Muscle of leg (tissue), 11 donors: ENCODE data around the gene TAF3. TPM values are rescaled to one million over a fixed set of nuclear protein-coding genes. Genes with fewer than 3 reads are reported as not detected.

ENCODE experiments used
- DNase-seq: peaks from one replicate; pipeline ENCODE4 v3.0.0; 2013
- H3K27ac ChIP-seq: one replicate; pipeline ENCODE4 v1.5.1; 2013; ENCODE audit warnings: mild to moderate bottlenecking, low read length, control low read depth
- H3K27me3 ChIP-seq: one replicate; pipeline ENCODE4 v1.6.1; 2013; ENCODE audit warnings: low read length; ENCODE audit not compliant: control insufficient read depth, insufficient read depth
- H3K36me3 ChIP-seq: one replicate; pipeline ENCODE4 v1.6.1; 2013; ENCODE audit warnings: low read length; ENCODE audit not compliant: control insufficient read depth, insufficient read depth
- H3K4me1 ChIP-seq: one replicate; pipeline ENCODE4 v1.6.1; 2013; ENCODE audit warnings: low read length; ENCODE audit not compliant: control insufficient read depth, insufficient read depth
- H3K4me3 ChIP-seq: one replicate; pipeline ENCODE4 v1.5.1; 2013; ENCODE audit warnings: low read length, control low read depth
- H3K9me3 ChIP-seq: replicated peaks from 2 replicates; pipeline ENCODE4 v1.6.1; 2013; ENCODE audit warnings: low read depth, low read length; ENCODE audit not compliant: control insufficient read depth
- WGBS: methylation state at CpG from one replicate; pipeline ENCODE4 v1.1.5; 2013; ENCODE audit warnings: missing lambda C conversion rate; ENCODE audit not compliant: insufficient coverage; 5-methylcytosine and 5-hydroxymethylcytosine counted together
- polyA plus RNA-seq, 8 donors: library from polyadenylated mRNA; unstranded; fragments of 120-200 nt; gene quantifications; one replicate each; pipeline versions ENCODE4 v1.2.1 to v1.2.3, GENCODE V29; 2013; ENCODE audit warnings: inconsistent platforms in 1 of 8, low replicate concordance in 1 of 8; ENCODE audit not compliant: insufficient read length in 8 of 8, insufficient read depth in 1 of 8
- total RNA-seq: library from RNA; stranded (reverse); fragments of 120-200 nt; gene quantifications from one replicate; pipeline ENCODE4 v1.2.4, GENCODE V29; 2013

Gene TAF3
- total and polyA plus RNA-seq, 9 donors = 2.0 to 7.4 (median 6.4) TPM

DNA sequence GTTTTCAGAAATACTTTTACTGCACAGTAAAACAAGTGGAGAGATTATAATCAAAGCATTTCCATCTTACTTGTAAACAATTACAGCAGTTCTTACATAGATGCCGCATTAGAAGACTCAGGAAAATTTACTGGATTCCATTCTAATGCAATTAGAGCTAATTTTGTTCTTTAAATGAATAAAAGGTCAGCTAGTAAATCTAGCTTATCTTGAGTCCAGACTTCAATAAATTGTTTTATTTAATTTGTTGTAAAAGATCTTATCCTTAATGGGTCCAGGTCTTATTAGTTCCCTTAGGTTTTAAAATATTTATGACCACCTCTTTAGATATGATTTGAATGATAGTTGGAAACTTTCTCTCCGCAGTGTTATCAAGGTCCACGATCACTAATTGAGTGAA, 166.0 kb downstream of the TAF3 start:
- no peaks in the 10 kb centered on the region for H3K4me1 ChIP-seq
- H3K36me3 ChIP-seq = peaks cover 3% of the 10 kb centered on the region
- no peak overlapping the region for H3K4me3 ChIP-seq
- DNase-seq = no peak
- H3K9me3 ChIP-seq = no peaks in the 10 kb centered on the region
- WGBS = no CpG with 5 or more reads among the region's 3 CpGs
- H3K27ac ChIP-seq = no peak overlapping the region
- no peaks in the 10 kb centered on the region for H3K27me3 ChIP-seq

DNA sequence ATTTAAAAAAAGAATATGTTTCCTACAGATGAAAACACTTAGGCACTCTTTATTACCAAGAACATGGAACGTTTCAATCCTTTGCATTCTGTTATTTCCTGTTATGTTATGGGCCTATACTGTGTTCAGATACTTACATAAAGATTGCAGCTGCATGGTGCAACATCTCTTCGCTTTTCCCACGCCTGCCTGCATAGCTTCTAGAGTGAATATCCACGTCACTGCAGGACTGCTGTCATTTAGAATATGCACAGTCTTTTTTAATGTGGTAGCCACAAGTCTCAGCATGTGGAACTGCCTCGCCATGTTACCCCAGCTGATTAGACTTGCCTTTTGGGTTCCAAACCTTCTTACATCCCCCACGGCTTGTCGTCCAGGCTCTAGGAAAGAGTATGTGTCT, 166.6 kb downstream of the TAF3 start:
- no peak overlapping the region for H3K27ac ChIP-seq
- H3K4me3 ChIP-seq = no peak overlapping the region
- no peaks in the 10 kb centered on the region for H3K4me1 ChIP-seq
- no peak for DNase-seq
- H3K27me3 ChIP-seq = no peaks in the 10 kb centered on the region
- peaks cover 3% of the 10 kb centered on the region for H3K36me3 ChIP-seq
- no peaks in the 10 kb centered on the region for H3K9me3 ChIP-seq
- 74% methylated on average over 3 of the region's 7 CpGs for WGBS

DNA sequence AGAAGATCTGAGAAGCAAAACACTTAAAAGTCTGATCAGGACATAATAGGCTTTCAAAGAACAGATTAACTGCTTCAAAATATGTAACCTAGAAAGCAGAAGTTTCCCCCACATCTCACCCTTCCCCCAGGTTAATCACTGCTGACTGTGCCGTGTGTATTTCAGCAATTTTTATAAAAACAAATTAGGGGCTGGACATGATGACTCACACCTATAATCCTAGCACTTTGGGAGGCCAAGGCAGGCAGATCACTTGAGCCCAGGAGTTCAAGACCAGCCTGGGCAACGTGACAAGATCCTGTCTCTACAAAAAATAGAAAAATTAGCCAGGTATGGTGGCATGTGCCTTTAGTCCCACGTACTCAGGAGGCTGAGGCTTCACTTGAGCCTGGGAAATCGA, 168.5 kb downstream of the TAF3 start:
- H3K4me3 ChIP-seq = no peak overlapping the region
- no peaks in the 10 kb centered on the region for H3K9me3 ChIP-seq
- DNase-seq = no peak
- no peaks in the 10 kb centered on the region for H3K4me1 ChIP-seq
- H3K36me3 ChIP-seq = no peaks in the 10 kb centered on the region
- no peak overlapping the region for H3K27ac ChIP-seq
- 20% methylated on average over 1 of the region's 4 CpGs for WGBS
- no peaks in the 10 kb centered on the region for H3K27me3 ChIP-seq

DNA sequence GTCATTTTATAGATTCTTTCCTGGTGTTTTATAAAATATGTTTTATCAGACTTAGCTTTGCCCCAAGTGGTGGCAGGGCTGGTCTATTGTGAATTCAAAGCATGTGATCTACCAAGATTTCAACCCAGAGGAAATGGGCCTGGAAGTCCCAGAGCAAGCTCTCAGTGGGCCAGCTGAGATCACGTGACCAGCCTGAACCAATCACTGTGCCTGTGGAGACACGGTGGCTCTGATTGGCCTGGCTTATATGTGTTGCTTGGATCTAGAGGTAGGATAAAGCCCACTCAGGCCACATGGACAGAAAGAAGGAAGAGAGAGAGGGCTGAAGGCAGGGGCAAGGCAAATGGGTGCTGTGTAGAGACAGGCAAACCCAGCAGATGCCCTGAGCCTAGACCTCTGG, 170.7 kb downstream of the TAF3 start:
- H3K9me3 ChIP-seq = no peaks in the 10 kb centered on the region
- WGBS = 93% methylated on average over 2 of the region's 2 CpGs
- no peak overlapping the region for H3K4me3 ChIP-seq
- H3K36me3 ChIP-seq = no peaks in the 10 kb centered on the region
- no peaks in the 10 kb centered on the region for H3K4me1 ChIP-seq
- H3K27ac ChIP-seq = no peak overlapping the region
- DNase-seq = no peak
- H3K27me3 ChIP-seq = no peaks in the 10 kb centered on the region

DNA sequence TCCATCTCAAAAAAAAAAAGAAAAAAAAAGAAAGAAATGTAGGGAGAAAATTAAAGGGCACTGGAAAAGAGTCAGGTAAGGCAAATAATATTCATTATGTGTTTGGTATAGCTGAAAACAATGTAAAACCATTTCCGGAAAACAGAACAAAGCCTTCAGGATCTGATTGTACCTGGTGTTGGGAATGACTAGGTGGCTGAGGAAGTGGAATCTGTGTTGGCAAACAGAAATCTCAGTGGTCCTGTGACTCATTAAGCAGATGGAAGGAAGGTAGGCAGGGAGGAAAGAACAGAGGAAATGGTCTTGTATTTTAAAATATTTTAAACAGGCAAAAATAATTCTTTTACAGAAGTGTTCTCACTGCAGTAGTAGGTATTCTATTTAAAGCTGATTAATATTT, 180.5 kb downstream of the TAF3 start:
- H3K27me3 ChIP-seq = no peaks in the 10 kb centered on the region
- no peak overlapping the region for H3K4me3 ChIP-seq
- no peak overlapping the region for H3K27ac ChIP-seq
- no peak for DNase-seq
- no peaks in the 10 kb centered on the region for H3K4me1 ChIP-seq
- no peaks in the 10 kb centered on the region for H3K9me3 ChIP-seq
- 80% methylated on average over 1 of the region's 1 CpG for WGBS
- no peaks in the 10 kb centered on the region for H3K36me3 ChIP-seq

DNA sequence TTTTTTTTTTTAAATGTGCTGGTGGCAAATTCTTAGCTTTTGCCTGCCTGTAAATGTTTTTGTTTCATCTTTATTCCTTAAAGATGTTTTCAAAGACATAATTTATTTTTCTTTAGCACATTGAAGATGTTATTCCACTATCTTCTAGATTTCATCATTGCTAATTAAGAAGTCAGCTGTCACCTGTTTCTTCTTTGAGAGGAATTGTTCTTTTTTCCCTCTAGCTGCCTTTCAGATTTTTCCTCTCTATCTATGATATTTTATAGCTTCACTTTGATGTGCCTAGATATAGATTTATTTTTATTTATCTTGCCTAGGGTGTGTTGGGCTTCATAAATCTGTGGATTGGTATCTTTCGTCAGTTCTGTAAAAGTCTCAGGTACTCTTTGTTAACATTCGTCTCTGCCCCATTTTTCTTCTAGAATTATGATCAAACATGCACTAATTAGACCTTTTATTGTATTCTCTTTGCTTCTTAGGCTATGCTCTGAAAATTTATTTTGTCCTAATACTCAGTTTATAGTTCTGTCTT, 186.2 kb downstream of the TAF3 start:
- H3K9me3 ChIP-seq = peaks cover 17% of the 10 kb centered on the region
- DNase-seq = no peak
- no peaks in the 10 kb centered on the region for H3K27me3 ChIP-seq
- H3K4me1 ChIP-seq = no peaks in the 10 kb centered on the region
- WGBS = no CpG with 5 or more reads among the region's 2 CpGs
- H3K4me3 ChIP-seq = no peak overlapping the region
- H3K36me3 ChIP-seq = no peaks in the 10 kb centered on the region
- no peak overlapping the region for H3K27ac ChIP-seq

DNA sequence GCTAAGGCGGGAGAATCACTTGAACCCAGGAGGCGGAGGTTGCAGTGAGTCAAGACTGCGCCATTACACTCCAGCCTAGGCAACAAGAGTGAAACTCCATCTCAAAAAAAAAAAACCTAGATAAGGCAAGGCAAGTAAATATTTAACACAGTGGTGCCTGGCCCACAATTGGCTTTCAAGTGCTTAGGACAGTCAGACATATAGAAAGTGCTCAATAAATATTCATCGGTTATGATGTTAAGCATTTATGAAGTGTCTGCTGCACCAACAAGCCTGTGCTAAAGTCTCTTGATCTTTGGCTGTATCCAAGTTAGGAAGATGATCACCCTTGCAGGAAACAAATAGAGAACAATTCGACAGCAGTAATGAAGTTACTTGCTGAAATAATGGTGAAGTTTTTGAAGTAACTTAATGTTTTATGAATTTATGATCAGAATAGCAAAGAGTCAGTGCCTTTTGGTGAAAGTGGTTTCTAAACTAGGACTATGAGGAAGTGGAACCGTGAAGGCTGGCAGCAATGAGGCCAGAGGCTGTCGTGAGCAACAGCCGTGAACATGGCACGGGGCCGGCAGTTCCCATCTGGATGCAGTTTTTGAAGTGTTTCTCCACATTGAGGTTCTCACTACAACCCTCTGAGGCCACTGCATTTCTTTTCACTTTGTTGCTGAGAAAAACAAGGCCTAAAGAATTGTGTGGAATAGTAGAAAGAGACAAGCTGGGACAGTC, 188.1 kb downstream of the TAF3 start:
- WGBS = 92% methylated on average over 2 of the region's 10 CpGs
- Histone ChIP-seq H3K36me3 (peaks cover 6% of the 10 kb centered on the region), H3K4me3 (no peak overlapping the region), H3K27ac (no peak overlapping the region), H3K9me3 (peaks cover 17% of the 10 kb centered on the region), H3K27me3 (no peaks in the 10 kb centered on the region), H3K4me1 (no peaks in the 10 kb centered on the region)
- DNase-seq = no peak

DNA sequence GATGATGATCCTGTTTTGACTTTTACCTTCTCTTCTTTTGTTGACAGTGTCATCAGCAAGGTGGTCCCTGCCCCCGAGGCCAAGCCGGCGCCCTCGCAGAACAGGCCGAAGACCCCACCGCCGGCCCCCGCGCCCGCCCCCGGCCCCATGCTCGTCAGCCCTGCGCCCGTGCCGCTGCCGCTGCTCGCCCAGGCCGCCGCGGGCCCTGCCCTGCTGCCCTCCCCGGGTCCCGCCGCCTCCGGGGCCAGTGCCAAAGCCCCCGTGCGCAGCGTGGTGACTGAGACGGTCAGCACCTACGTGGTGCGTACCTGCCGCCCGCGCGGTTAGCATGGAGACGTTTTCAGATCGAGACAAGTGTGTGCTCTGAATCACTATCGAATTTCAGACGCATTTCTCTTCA, 190.7 kb downstream of the TAF3 start:
- H3K27me3 ChIP-seq = no peaks in the 10 kb centered on the region
- DNase-seq = no peak
- no peak overlapping the region for H3K4me3 ChIP-seq
- no peaks in the 10 kb centered on the region for H3K4me1 ChIP-seq
- 92% methylated on average over 27 of the region's 38 CpGs for WGBS
- H3K36me3 ChIP-seq = peaks cover 17% of the 10 kb centered on the region
- peaks cover 15% of the 10 kb centered on the region for H3K9me3 ChIP-seq
- no peak overlapping the region for H3K27ac ChIP-seq

DNA sequence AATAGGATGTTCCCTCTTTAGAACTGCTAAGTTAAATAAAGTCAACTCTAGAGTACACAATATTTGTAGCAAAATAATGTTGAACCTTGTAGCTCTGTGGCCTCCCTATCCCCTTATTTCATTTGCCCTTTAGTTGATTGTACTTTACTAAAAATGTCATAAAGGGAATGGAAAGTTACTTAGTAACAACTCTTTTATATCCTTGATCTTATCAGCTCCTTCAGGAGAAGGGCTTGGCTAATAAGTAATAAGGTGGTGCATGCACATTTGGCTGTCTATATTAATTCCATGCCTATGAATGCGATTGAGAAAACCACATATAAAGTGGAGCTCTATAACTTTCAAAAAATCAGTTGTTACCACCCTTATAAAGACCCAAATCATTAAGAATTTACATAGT, 194.7 kb downstream of the TAF3 start:
- no peak overlapping the region for H3K27ac ChIP-seq
- no peaks in the 10 kb centered on the region for H3K4me1 ChIP-seq
- no peaks in the 10 kb centered on the region for H3K9me3 ChIP-seq
- H3K27me3 ChIP-seq = no peaks in the 10 kb centered on the region
- no peak for DNase-seq
- WGBS = no CpG with 5 or more reads among the region's 1 CpG
- H3K36me3 ChIP-seq = peaks cover 22% of the 10 kb centered on the region
- no peak overlapping the region for H3K4me3 ChIP-seq

DNA sequence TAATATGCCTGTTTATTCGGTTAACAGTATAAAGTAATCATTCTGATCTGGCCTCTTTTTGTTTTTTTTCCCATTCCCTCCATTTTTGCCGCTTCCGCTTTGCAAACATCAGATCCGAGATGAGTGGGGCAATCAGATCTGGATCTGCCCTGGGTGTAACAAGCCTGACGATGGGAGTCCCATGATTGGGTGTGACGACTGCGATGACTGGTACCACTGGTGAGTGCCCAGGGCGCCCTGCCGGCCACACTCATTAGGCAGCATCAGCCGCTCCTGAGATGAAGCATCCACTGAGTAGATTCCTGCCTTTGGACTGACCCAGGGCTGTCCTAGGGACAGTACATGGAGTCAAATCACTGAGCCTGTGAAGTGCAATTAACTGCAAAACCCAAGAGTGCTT, 195.3 kb downstream of the TAF3 start:
- Histone ChIP-seq H3K36me3 (peaks cover 22% of the 10 kb centered on the region), H3K4me1 (no peaks in the 10 kb centered on the region), H3K4me3 (no peak overlapping the region), H3K27ac (no peak overlapping the region), H3K9me3 (no peaks in the 10 kb centered on the region), H3K27me3 (no peaks in the 10 kb centered on the region)
- 95% methylated on average over 9 of the region's 10 CpGs for WGBS
- no peak for DNase-seq

DNA sequence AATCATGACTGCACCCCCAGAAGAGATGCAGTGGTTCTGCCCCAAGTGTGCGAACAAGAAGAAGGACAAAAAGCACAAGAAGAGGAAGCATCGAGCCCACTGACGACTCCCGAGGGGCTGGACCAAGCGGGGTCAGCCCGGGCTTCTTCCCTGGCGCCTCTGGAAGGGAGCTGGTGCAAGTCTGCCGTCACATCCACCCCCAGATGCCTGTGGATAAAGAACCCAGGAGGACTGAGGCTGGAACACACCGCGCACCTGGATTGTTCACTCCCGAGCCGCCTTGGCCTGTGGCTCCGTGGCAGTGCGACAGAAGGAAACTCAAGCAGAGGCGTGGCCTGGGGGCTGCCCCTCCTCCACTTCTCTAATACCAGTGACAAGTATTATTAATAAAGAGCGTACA, 196.3 kb downstream of the TAF3 start:
- H3K27ac ChIP-seq = no peak overlapping the region
- H3K36me3 ChIP-seq = peaks cover 22% of the 10 kb centered on the region
- 93% methylated on average over 8 of the region's 16 CpGs for WGBS

More for the DNA sequence above, 196.3 kb downstream of the TAF3 start:
- H3K9me3 ChIP-seq = no peaks in the 10 kb centered on the region
- H3K4me1 ChIP-seq = no peaks in the 10 kb centered on the region
- no peak for DNase-seq
- H3K4me3 ChIP-seq = no peak overlapping the region
- no peaks in the 10 kb centered on the region for H3K27me3 ChIP-seq
